Ovary (tissue), 9 donors: Measurements from ENCODE around the gene POMP. TPM values are rescaled to one million over a fixed set of nuclear protein-coding genes. Genes with fewer than 3 reads are reported as not detected.

Experiments used
- DNase-seq, 5 donors: peaks; one replicate each; pipeline ENCODE4 v3.0.0-alpha.2; 2019 to 2020
- H3K27ac ChIP-seq, 2 donors: fragments of 200-600 bp; one replicate each; pipeline versions ENCODE4 v1.5.1 to v1.8.0; 2019 to 2022
- H3K27me3 ChIP-seq: fragments of 200-600 bp; one replicate; pipeline ENCODE4 v1.8.0; 2022
- H3K36me3 ChIP-seq: fragments of 200-600 bp; sonication (generic); one replicate; pipeline ENCODE4 v1.5.1; 2019
- H3K4me1 ChIP-seq: one replicate; pipeline ENCODE4 v1.8.1; 2013; ENCODE audit warnings: mild to moderate bottlenecking, moderate library complexity; ENCODE audit not compliant: insufficient read depth
- H3K4me3 ChIP-seq: fragments of 200-600 bp; sonication (generic); one replicate; pipeline ENCODE4 v1.5.1; 2017
- H3K9me3 ChIP-seq, 2 donors: fragments of 200-600 bp in 1 of 2; sonication (generic) in 1 of 2; one replicate each; pipeline versions ENCODE4 v1.5.1 to v1.8.1; 2013 to 2019; ENCODE audit warnings: mild to moderate bottlenecking in 1 of 2, moderate library complexity in 1 of 2
- EP300 ChIP-seq: sonication (generic); formaldehyde crosslinking; IDR thresholded peaks from one replicate; pipeline ENCODE4 v1.6.1; 2017; ENCODE audit warnings: antibody characterized with exemption
- POLR2A ChIP-seq: fragments of 450-650 bp; IDR thresholded peaks from one replicate; pipeline ENCODE4 v1.6.1; 2017; ENCODE audit warnings: antibody characterized with exemption, mild to moderate bottlenecking, moderate library complexity
- WGBS, 3 donors: extraction: QIAGEN DNeasy Blood & Tissue Kit in 1 of 3; methylation state at CpG; one replicate each; pipeline versions ENCODE4 v1.1.5 to v1.1.7; 2013 to 2017; 5-methylcytosine and 5-hydroxymethylcytosine counted together
- intact Hi-C, 4 donors: fragments of 100-400 bp; cut with DNase I; formaldehyde crosslinking; loops; one replicate each; pipeline versions ENCODE4 v1.11.0 to v1.15.1; 2022 to 2023
- polyA plus RNA-seq, 2 donors: library from polyadenylated mRNA; stranded (reverse); fragments of 200-250 nt in 1 of 2; fragments of 350-450 nt in 1 of 2; fragmentation: Illumina TruSeq in 1 of 2; extraction: RNeasy Lipid Tissue Mini Kit (QIAGEN cat#74804) in 1 of 2; gene quantifications; one replicate each; pipeline ENCODE4 v1.2.3, GENCODE V29; 2013 to 2014
- small RNA-seq: library from RNA; depleted of rRNA; stranded (forward); fragments of <200 nt; gene quantifications from one replicate; pipeline ENCODE3, GENCODE V24; 2016
- total RNA-seq, 7 donors: library from RNA; depleted of rRNA in 2 of 7; stranded (reverse); fragments of >200 nt in 2 of 7; fragmentation: NEBNext Ultra II Directional in 3 of 7; extraction: Animal tissue kit (Norgen Biotek cat#: 25700) in 3 of 7; gene quantifications; one replicate each; pipeline versions ENCODE4 v1.1.0 to v1.2.4, GENCODE V29; 2016 to 2023
- TF ChIP-seq, protein P1 (sequence below), 3 donors: fragments of 450-650 bp in 2 of 3; fragments of 200-600 bp in 1 of 3; IDR thresholded peaks; one replicate each; pipeline versions ENCODE4 v1.5.1 to v1.8.0; 2016 to 2022; ENCODE audit warnings: antibody characterized with exemption in 3 of 3, mild to moderate bottlenecking in 1 of 3
- donor health status: DM: no; HTN: no; CAD: no; lungs with moderate emphysema.
- donor health status: DM: no; HTN: no; CAD: no.
- donor health status: Bipolar disorder and iron deficiency.
- donor health status: DM: yes; HTN: yes; CAD: no.
- donor health status: DM: no; HTN: no; CAD: no.
- donor health status: DM: yes; HTN: yes; CAD: no.

POMP gene
- total and polyA plus RNA-seq, 9 donors: 28.5 to 53.8 (median 34.2) TPM

DNA sequence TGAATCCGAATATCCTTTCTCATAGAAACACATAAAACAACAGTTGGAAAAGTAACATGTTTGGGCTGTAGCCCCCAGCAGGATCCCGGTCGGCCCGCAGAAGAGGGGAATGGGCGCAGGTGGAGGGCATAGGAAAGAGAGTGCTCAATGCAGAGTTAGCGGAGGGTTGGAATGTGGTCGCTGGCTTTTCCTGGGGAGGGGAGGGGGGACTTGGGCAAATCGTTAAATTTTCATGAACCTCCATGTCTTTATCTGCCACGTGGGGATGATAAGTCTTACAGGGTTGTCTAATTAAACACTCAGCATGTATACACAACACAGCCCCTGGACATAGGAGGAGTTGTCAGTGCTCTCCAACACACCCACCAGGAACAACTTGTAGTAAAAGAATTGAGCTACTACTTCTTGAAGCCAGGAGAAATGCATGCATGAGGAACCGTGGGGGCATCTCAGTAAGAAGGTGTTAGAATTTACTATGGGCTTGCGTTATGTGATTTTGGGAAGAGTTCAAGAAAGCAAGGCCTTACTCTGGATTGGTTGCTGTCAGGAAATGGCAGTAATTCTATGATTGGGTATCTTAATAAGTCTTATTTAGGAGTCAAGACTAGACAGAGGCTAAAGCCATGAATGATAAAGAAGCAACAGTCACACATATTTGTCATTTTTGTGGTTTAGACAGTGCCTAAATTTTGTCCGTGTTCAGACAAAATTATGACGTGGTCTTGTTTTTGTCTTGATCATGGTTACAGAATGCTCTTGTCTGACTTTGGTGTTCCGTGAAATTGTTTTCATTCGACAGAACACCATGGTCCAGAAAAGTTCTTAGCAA, 60.5 kb downstream of the POMP start:
- Histone ChIP-seq H3K27me3 (no peaks in the 10 kb centered on the region), H3K9me3 (no peaks in the 10 kb centered on the region), H3K4me1 (no peaks in the 10 kb centered on the region), H3K27ac (no peak overlapping the region), H3K4me3 (peak overlapping the region; percentile 80), H3K36me3 (no peaks in the 10 kb centered on the region)
- intact Hi-C loops: no loop called here
- TF ChIP-seq EP300 (no peak), POLR2A (no peak)
- TF ChIP-seq, protein P1, sequence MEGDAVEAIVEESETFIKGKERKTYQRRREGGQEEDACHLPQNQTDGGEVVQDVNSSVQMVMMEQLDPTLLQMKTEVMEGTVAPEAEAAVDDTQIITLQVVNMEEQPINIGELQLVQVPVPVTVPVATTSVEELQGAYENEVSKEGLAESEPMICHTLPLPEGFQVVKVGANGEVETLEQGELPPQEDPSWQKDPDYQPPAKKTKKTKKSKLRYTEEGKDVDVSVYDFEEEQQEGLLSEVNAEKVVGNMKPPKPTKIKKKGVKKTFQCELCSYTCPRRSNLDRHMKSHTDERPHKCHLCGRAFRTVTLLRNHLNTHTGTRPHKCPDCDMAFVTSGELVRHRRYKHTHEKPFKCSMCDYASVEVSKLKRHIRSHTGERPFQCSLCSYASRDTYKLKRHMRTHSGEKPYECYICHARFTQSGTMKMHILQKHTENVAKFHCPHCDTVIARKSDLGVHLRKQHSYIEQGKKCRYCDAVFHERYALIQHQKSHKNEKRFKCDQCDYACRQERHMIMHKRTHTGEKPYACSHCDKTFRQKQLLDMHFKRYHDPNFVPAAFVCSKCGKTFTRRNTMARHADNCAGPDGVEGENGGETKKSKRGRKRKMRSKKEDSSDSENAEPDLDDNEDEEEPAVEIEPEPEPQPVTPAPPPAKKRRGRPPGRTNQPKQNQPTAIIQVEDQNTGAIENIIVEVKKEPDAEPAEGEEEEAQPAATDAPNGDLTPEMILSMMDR (IDR thresholded peaks at IDR 0.05): no peak
- 13 to 19% (median 15%) methylated on average over 15 of the region's 15 CpGs for WGBS, 3 donors
- DNase-seq: no peak

DNA sequence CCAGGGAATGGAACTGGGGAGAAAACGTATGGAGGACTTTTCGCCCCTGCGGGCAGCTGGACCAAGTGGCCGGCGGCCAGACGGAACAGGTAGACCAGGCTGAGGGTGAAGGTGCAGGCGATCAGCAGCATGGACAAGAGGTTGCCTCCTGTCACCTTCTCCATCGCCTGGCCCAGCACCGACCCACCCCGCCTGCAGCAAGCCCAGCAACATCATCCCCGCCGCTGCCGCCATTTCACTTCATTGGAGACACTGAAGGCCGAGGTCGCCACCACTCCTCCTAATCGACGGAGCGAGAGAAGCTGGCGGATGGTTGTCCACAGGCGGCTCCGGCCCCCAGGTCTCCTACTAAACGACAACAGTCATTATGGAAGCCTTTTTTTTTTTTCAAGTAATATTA, 64.9 kb downstream of the POMP start:
- H3K36me3 ChIP-seq: no peaks in the 10 kb centered on the region
- TF ChIP-seq, protein P1 (IDR thresholded peaks at IDR 0.05): no peak
- no peak for TF ChIP-seq POLR2A
- no peak for TF ChIP-seq EP300
- 93 to 97% (median 94%) methylated on average over 22 of the region's 22 CpGs for WGBS, 3 donors
- H3K4me3 ChIP-seq: no peak overlapping the region
- no peak for DNase-seq
- no peaks in the 10 kb centered on the region for H3K27me3 ChIP-seq
- intact Hi-C loops: no loop called here
- H3K4me1 ChIP-seq: no peaks in the 10 kb centered on the region
- H3K9me3 ChIP-seq: no peaks in the 10 kb centered on the region
- H3K27ac ChIP-seq: no peak overlapping the region

DNA sequence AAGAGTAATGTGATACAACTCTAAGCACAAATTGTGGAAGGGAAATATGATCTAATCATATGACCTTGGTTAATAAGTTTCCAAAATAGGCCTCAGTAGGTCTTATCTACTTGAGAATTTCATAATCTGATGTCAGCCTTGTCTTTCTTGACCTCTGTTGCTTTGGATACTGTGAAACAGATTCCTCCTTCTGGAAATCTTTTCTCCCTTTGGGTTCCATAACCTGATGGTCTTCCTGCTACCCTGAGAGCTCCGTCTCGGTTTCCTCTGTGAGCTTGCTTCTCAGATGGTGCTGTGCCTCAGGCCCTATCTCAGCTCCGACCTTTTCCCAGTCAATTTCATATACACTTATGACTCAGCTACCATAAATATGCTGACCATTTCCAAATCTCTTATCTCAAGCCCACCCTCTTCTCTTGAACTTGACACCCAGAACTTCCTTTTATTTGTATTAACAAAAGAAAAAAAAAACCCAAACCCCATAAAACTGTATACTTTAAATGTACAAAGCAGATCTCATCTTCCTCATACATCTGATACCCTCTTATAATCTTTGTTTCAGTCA, 66.2 kb downstream of the POMP start:
- WGBS, 3 donors: 74 to 86% (median 80%) methylated on average over 3 of the region's 3 CpGs
- intact Hi-C loops: no loop called here
- no peak overlapping the region for H3K27ac ChIP-seq

More for the DNA sequence above, 66.2 kb downstream of the POMP start:
- no peaks in the 10 kb centered on the region for H3K27me3 ChIP-seq
- H3K4me3 ChIP-seq: no peak overlapping the region
- no peak for DNase-seq
- H3K36me3 ChIP-seq: no peaks in the 10 kb centered on the region
- no peaks in the 10 kb centered on the region for H3K9me3 ChIP-seq
- H3K4me1 ChIP-seq: no peaks in the 10 kb centered on the region
- TF ChIP-seq, protein P1 (IDR thresholded peaks at IDR 0.05): no peak
- TF ChIP-seq POLR2A (no peak), EP300 (no peak)

Small RNA genes lying within 50 kb of the gene (small RNA-seq; reads per million reads assigned to genes)
- gene RF00019 (not detected), gene RNU6-53P (not detected)

Other genes with a start within 250 kb of the POMP start
- gene FLT1, start 164.0 kb upstream of the POMP start, total RNA-seq: 10 to 100 TPM in 3 of 7 donors, 1 to 10 TPM in 4; 5.8 to 31.4 (median 9.9) TPM
- gene FLT1, start 164.0 kb upstream of the POMP start, polyA plus RNA-seq: 10 to 100 TPM in 1 of 2 donors, 1 to 10 TPM in 1; 7.3 to 19.3 TPM
- gene SLC46A3, start 59.8 kb downstream of the POMP start, total RNA-seq: 10 to 100 TPM in 1 of 7 donors, 1 to 10 TPM in 6; 3.3 to 16.1 (median 6.8) TPM
- gene SLC46A3, start 59.8 kb downstream of the POMP start, polyA plus RNA-seq: 10 to 100 TPM in 1 of 2 donors, 1 to 10 TPM in 1; 5.2 to 44.9 TPM
- gene MTUS2, start 161.2 kb downstream of the POMP start, total RNA-seq: 1 to 10 TPM; 1.5 to 8.7 (median 5.4) TPM
- 1 to 10 TPM; 3.1 to 8.3 TPM for gene MTUS2, start 161.2 kb downstream of the POMP start, polyA plus RNA-seq